A673 (cell line): ENCODE results near the gene ZSCAN30. TPM values are rescaled to one million over a fixed set of nuclear protein-coding genes. Genes with fewer than 3 reads are reported as not detected.

ENCODE experiments used
- BruUV-seq: library from RNA; stranded (reverse); fragments of 400-500 nt; replicated peaks from 2 replicates; lab custom pipeline; 2021; lab: Mats Ljungman, UMichigan
- CTCF ChIA-PET: fragments of 300-600 bp; sonication (Branson Sonifier 250); formaldehyde crosslinking; loops from one replicate; lab custom pipeline; 2022; ENCODE audit warnings: antibody characterized with exemption; lab: Charles Lee
- POLR2A ChIA-PET: fragments of 300-600 bp; sonication (Branson Sonifier 250); formaldehyde crosslinking; loops from one replicate; lab custom pipeline; 2022; ENCODE audit warnings: antibody characterized with exemption; ENCODE audit not compliant: low non-redundant PET; lab: Charles Lee
- DNase-seq: peaks from one replicate; pipeline ENCODE4 v3.0.0-alpha.2; 2015; ENCODE audit warnings: low spot score
- H3K27ac ChIP-seq: fragments of 200-600 bp; sonication (generic); 2 replicates; pipeline ENCODE4 v1.5.1; 2016; ENCODE audit warnings: mixed run types, low read depth, mild to moderate bottlenecking, mixed read lengths, antibody characterized with exemption, low read length; ENCODE audit not compliant: poor library complexity, severe bottlenecking
- H3K27me3 ChIP-seq: fragments of 200-600 bp; sonication (generic); replicated peaks from 2 replicates; pipeline ENCODE4 v1.6.1; 2017; ENCODE audit warnings: mixed run types, low read depth, mild to moderate bottlenecking, mixed read lengths, antibody characterized with exemption, low read length; ENCODE audit not compliant: insufficient read depth, poor library complexity
- H3K36me3 ChIP-seq: fragments of 200-600 bp; sonication (generic); 2 replicates; pipeline ENCODE4 v1.6.1; 2016; ENCODE audit warnings: mixed run types, mild to moderate bottlenecking, mixed read lengths, antibody characterized with exemption, low read length; ENCODE audit not compliant: insufficient read depth, poor library complexity, severe bottlenecking
- H3K4me1 ChIP-seq: fragments of 200-600 bp; sonication (generic); 2 replicates; pipeline ENCODE4 v1.6.1; 2017; ENCODE audit warnings: mixed run types, mild to moderate bottlenecking, mixed read lengths, antibody characterized with exemption, low read length; ENCODE audit not compliant: insufficient read depth, poor library complexity, severe bottlenecking
- H3K4me3 ChIP-seq: fragments of 200-600 bp; sonication (generic); 2 replicates; pipeline ENCODE4 v1.5.1; 2016; ENCODE audit warnings: low read depth, mixed run types, mild to moderate bottlenecking, mixed read lengths, low read length; ENCODE audit not compliant: poor library complexity, severe bottlenecking
- H3K9me3 ChIP-seq: fragments of 200-600 bp; sonication (generic); 2 replicates; pipeline ENCODE4 v1.6.1; 2016; ENCODE audit warnings: mixed run types, low read depth, mild to moderate bottlenecking, mixed read lengths, antibody characterized with exemption, low read length; ENCODE audit not compliant: poor library complexity, severe bottlenecking
- EZH2 ChIP-seq: fragments of 200-600 bp; sonication (generic); IDR thresholded peaks from 2 replicates; pipeline ENCODE4 v1.6.1; 2017; ENCODE audit warnings: borderline replicate concordance, low read depth, mild to moderate bottlenecking, mixed read lengths, antibody characterized with exemption, low read length; ENCODE audit not compliant: poor library complexity, severe bottlenecking
- intact Hi-C: fragments of 100-400 bp; cut with micrococcal nuclease; formaldehyde crosslinking; loops from one replicate; pipeline ENCODE4 v1.10.0; 2022; ENCODE audit not compliant: unreplicated experiment
- total RNA-seq: library from RNA; stranded (reverse); gene quantifications from 2 replicates; pipeline ENCODE4 v1.2.3, GENCODE V29; 2021
- TF ChIP-seq, protein P1 (sequence below): fragments of 300-800, 200-600 bp; sonication (generic); conservative IDR thresholded peaks from 2 replicates; pipeline ENCODE4 v1.5.1; 2017; ENCODE audit warnings: low read depth, mild to moderate bottlenecking, antibody characterized with exemption, low read length, moderate library complexity, mixed read lengths

ZSCAN30 gene
- total RNA-seq, 1 experiment from 2014 or later, result 17.0 TPM

DNA sequence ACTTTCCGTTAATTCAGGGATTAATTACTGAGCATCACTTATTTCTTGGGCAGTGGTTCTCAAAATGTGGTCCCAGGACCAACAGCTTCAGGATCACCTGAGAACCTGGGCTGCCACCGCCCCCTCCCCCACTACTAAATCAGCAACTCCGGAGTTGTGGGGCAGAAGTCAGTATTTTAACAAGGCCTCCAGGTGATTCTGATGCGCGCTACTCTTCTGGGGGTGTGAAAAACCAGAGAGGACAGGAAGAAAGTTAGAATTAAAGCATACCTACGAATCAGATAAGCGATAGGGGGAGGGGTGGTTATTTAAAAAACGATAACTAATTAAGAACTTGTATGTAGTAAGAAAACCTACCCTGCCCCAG lies 319 bp downstream of the ZSCAN30 start:
- Histone ChIP-seq H3K9me3 (peaks cover 16% of the 10 kb centered on the region), H3K27ac (peak overlapping the region; percentile 81), H3K36me3 (peaks cover 4% of the 10 kb centered on the region), H3K27me3 (no peaks in the 10 kb centered on the region), H3K4me3 (peak overlapping the region; percentile 78), H3K4me1 (peaks cover 6% of the 10 kb centered on the region)
- TSS peak; percentile 66 for BruUV-seq
- DNase-seq, result no peak
- ChIA-PET POLR2A (interaction anchor here (0.6 kb wide), 1 partner anchor 24 kb away, joined by 3 read pairs; no protein-coding TSS in a partner anchor), CTCF (no interaction called here)
- TF ChIP-seq EZH2, result no peak
- TF ChIP-seq, protein P1, sequence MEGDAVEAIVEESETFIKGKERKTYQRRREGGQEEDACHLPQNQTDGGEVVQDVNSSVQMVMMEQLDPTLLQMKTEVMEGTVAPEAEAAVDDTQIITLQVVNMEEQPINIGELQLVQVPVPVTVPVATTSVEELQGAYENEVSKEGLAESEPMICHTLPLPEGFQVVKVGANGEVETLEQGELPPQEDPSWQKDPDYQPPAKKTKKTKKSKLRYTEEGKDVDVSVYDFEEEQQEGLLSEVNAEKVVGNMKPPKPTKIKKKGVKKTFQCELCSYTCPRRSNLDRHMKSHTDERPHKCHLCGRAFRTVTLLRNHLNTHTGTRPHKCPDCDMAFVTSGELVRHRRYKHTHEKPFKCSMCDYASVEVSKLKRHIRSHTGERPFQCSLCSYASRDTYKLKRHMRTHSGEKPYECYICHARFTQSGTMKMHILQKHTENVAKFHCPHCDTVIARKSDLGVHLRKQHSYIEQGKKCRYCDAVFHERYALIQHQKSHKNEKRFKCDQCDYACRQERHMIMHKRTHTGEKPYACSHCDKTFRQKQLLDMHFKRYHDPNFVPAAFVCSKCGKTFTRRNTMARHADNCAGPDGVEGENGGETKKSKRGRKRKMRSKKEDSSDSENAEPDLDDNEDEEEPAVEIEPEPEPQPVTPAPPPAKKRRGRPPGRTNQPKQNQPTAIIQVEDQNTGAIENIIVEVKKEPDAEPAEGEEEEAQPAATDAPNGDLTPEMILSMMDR, result no peak
- intact Hi-C loops, result no loop called here

DNA sequence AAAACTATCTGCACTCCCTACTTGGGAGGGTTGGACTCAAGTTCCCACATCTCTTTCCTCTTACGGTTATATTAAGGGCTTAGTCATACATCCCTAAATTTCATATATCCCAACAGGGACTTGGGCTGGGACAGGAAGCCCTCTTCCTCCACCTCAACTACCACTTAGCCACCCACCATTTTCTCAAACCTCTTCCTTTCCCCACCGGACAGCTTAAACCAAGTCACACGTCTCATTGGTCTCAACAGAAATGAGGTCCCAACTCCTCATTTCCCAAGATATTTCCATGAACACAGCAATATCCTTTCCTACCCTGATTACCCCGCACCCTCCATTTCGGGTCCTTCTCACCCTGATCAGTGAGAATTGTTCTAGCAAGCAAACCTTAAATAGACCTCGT lies 736 bp downstream of the ZSCAN30 start:
- H3K9me3 ChIP-seq, result peaks cover 20% of the 10 kb centered on the region
- intact Hi-C loops, result no loop called here
- ChIA-PET CTCF (interaction anchor here (0.6 kb wide), 1 partner anchor 49 kb away, joined by 6 read pairs; no protein-coding TSS in a partner anchor), POLR2A (interaction anchor here (0.6 kb wide), 1 partner anchor 23 kb away, joined by 3 read pairs; no protein-coding TSS in a partner anchor)
- H3K27me3 ChIP-seq, result no peaks in the 10 kb centered on the region
- DNase-seq, result no peak
- peak overlapping the region; percentile 81 for H3K27ac ChIP-seq
- no peaks in the 10 kb centered on the region for H3K36me3 ChIP-seq
- peaks cover 6% of the 10 kb centered on the region for H3K4me1 ChIP-seq
- TF ChIP-seq EZH2, result no peak
- TF ChIP-seq, protein P1, result no peak
- H3K4me3 ChIP-seq, result peak overlapping the region; percentile 78
- BruUV-seq, result no TSS peak

DNA sequence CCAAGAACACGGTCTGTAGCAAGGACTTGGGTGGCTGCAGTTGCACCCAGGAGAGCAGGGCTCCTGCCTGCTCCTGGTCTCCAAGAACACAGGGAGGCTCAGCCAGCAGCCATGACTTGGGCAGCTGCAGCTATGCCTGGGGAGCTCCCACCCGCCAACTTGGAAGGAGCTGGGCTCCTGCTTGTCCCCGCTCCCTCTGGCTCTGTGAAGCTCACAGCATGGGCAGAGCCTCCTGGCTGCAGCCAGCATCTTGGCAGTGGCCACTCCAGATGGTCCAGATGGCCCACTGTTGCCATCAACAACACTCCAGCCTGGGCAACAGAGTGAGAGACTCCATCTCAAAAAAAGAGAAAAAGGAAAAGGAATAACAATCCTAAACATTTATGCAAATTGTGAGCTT lies 5.2 kb downstream of the ZSCAN30 start:
- intact Hi-C loops, result no loop called here
- no peak for TF ChIP-seq EZH2
- TF ChIP-seq, protein P1, result no peak
- Histone ChIP-seq H3K36me3 (no peaks in the 10 kb centered on the region), H3K27me3 (no peaks in the 10 kb centered on the region), H3K4me1 (no peaks in the 10 kb centered on the region), H3K9me3 (peaks cover 31% of the 10 kb centered on the region), H3K4me3 (no peak overlapping the region), H3K27ac (no peak overlapping the region)
- DNase-seq, result no peak
- no TSS peak for BruUV-seq
- CTCF ChIA-PET, result no interaction called here
- POLR2A ChIA-PET, result no interaction called here
